Measurements from ENCODE around the gene MRPL53.
"Not testable (repeated sequence)": the region's sequence is repeated elsewhere in the genome, so short reads cannot be mapped to it uniquely, and the experiment has no call there.

Gene MRPL53

GRCh38 chr2:74447230-74447999 is 25.1 kb downstream of the MRPL53 start:
- no peak for DNase-seq

GRCh38 chr2:74444498-74445318 is 27.8 kb downstream of the MRPL53 start:
- DNase-seq, result no peak

GRCh38 chr2:74442483-74443297 is 29.8 kb downstream of the MRPL53 start:
- DNase-seq, result not testable (repeated sequence)

- DNase-seq, result peak; percentile 76
These were observed 30.6 kb downstream of the MRPL53 start, which contains the start of gene RTKN for GRCh38 chr2:74441690-74442482. Gene RTKN (minus strand): TSS chr2:74441937. CDS start chr2:74441816, 121 bp downstream.

GRCh38 chr2:74441170-74441689 is 31.2 kb downstream of the MRPL53 start:
- no peak for DNase-seq

GRCh38 chr2:74440378-74441169 is 31.9 kb downstream of the MRPL53 start:
- peak; percentile 78 for DNase-seq

- DNase-seq, result no peak
These were observed 32.6 kb downstream of the MRPL53 start for GRCh38 chr2:74439803-74440377.

- DNase-seq, result no peak
These were observed 33.1 kb downstream of the MRPL53 start for GRCh38 chr2:74439373-74439772.

GRCh38 chr2:74438248-74438647 is 34.2 kb downstream of the MRPL53 start:
- no peak for DNase-seq

GRCh38 chr2:74436848-74437695 is 35.4 kb downstream of the MRPL53 start:
- DNase-seq, result no peak

GRCh38 chr2:74436111-74436805 is 36.2 kb downstream of the MRPL53 start:
- DNase-seq, result no peak

- DNase-seq, result no peak
These were observed 42.0 kb downstream of the MRPL53 start for GRCh38 chr2:74430502-74430901.

- no peak for DNase-seq
These were observed 42.7 kb downstream of the MRPL53 start for GRCh38 chr2:74429487-74430451.

- no peak for DNase-seq
These were observed 43.8 kb downstream of the MRPL53 start for GRCh38 chr2:74428675-74429074.

GRCh38 chr2:74427551-74427950 is 44.9 kb downstream of the MRPL53 start:
- no peak for DNase-seq

- DNase-seq, result no peak
These were observed 46.2 kb downstream of the MRPL53 start for GRCh38 chr2:74426181-74426758.

- no peak for DNase-seq
These were observed 47.0 kb downstream of the MRPL53 start for GRCh38 chr2:74425523-74425922.

Measured in activated CD8-positive, alpha-beta memory T cell treated with anti-CD3 and anti-CD28 coated beads, Interleukin-2, amount 50 U/mL, for 48 hours (primary cell).